ENCODE measurements around the gene BCL2L1.

DNA sequence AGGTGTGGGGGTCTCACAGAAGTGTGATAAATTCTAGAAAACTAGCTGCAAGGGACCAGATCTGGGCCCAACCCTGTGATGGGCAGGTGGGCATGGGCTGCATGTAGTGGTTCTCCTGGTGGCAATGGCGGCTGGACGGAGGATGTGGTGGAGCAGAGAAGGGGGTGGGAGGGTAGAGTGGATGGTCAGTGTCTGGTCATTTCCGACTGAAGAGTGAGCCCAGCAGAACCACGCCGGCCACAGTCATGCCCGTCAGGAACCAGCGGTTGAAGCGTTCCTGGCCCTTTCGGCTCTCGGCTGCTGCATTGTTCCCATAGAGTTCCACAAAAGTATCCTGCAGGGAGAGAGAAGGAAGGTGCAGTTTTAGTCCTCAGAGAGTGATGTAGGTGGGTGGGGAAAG, 56.9 kb downstream of the BCL2L1 start:
- no peak for TF ChIP-seq GATA2 (IDR thresholded peaks at IDR 0.05; ENCODE audit: low read depth, low read length)
- no peak for TF ChIP-seq GATA3 (IDR thresholded peaks at IDR 0.05; ENCODE audit: low read depth, low read length)
